Measurements from ENCODE around the gene STING1.

DNA sequence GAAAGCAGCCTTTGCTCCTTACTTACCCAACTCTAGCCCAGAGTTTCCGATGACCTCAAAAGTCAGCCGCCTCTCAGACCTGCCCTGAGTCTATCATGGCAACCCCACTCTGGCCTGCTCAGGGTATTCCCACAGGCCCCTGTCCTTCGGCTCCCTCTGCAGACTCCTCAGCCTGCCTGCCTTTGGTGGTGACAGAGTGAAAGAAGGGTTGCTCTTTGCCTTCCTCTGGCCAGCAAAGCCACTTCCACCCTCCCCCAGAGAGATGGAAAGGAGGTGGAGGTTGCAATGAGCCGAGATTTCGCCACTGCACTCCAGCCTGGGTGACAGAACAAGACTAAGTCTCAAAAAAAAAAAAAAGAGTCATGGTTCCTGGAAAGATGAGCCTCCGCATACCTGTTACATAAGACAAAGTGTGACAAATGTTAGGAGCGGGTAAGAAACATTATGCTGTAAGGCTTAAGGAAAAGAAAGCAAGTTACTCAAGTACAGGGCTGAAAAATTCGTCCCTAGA, 14.1 kb downstream of the STING1 start:
- TF ChIP-seq, protein P1, sequence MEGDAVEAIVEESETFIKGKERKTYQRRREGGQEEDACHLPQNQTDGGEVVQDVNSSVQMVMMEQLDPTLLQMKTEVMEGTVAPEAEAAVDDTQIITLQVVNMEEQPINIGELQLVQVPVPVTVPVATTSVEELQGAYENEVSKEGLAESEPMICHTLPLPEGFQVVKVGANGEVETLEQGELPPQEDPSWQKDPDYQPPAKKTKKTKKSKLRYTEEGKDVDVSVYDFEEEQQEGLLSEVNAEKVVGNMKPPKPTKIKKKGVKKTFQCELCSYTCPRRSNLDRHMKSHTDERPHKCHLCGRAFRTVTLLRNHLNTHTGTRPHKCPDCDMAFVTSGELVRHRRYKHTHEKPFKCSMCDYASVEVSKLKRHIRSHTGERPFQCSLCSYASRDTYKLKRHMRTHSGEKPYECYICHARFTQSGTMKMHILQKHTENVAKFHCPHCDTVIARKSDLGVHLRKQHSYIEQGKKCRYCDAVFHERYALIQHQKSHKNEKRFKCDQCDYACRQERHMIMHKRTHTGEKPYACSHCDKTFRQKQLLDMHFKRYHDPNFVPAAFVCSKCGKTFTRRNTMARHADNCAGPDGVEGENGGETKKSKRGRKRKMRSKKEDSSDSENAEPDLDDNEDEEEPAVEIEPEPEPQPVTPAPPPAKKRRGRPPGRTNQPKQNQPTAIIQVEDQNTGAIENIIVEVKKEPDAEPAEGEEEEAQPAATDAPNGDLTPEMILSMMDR (optimal IDR thresholded peaks at IDR 0.05 in 1 of 3, IDR thresholded peaks at IDR 0.05 in 1 of 3, conservative IDR thresholded peaks at IDR 0.05 in 1 of 3; ENCODE audit: extremely low read depth in 1 of 3, insufficient read depth in 2 of 3, low read length in 3 of 3) = peak in 1 of 3 experiments; percentile 22
- TF ChIP-seq EZH2 (IDR thresholded peaks at IDR 0.05; ENCODE audit: low read length) = no peak
